ENCODE measurements around the gene TRABD.

Gene TRABD

GRCh38 chr22:50220603-50221409, 35.1 kb downstream of the TRABD start:
- DNase-seq, result no peak

GRCh38 chr22:50221410-50222300, 35.9 kb downstream of the TRABD start:
- no peak for DNase-seq

GRCh38 chr22:50222508-50222907, 36.8 kb downstream of the TRABD start:
- no peak for DNase-seq

- no peak for DNase-seq
Observed at GRCh38 chr22:50224071-50224470, 38.4 kb downstream of the TRABD start.

GRCh38 chr22:50225200-50225969, 39.7 kb downstream of the TRABD start:
- no peak for DNase-seq

- DNase-seq, result no peak
Observed at GRCh38 chr22:50226063-50226874, 40.6 kb downstream of the TRABD start.

- DNase-seq, result no peak
Observed at GRCh38 chr22:50226875-50227165, 41.1 kb downstream of the TRABD start.

GRCh38 chr22:50227579-50228215, 42.0 kb downstream of the TRABD start:
- DNase-seq, result no peak

- no peak for DNase-seq
Observed at GRCh38 chr22:50228366-50228765, 42.7 kb downstream of the TRABD start.

- DNase-seq, result no peak
Observed at GRCh38 chr22:50229370-50229769, 43.7 kb downstream of the TRABD start.

GRCh38 chr22:50232481-50233151, 46.9 kb downstream of the TRABD start:
- DNase-seq, result no peak

- no peak for DNase-seq
Observed at GRCh38 chr22:50233223-50233622, 47.5 kb downstream of the TRABD start.

GRCh38 chr22:50236731-50237409, 51.2 kb downstream of the TRABD start:
- no peak for DNase-seq

GRCh38 chr22:50238755-50239154, 53.0 kb downstream of the TRABD start:
- no peak for DNase-seq

- DNase-seq, result no peak
Observed at GRCh38 chr22:50242406-50242949, 56.8 kb downstream of the TRABD start.

GRCh38 chr22:50243685-50244419, 58.1 kb downstream of the TRABD start:
- DNase-seq, result peak; percentile 70

- peak; percentile 97 for DNase-seq
Observed at GRCh38 chr22:50244420-50245213, 58.9 kb downstream of the TRABD start, which contains the start of gene TUBGCP6. Gene TUBGCP6, minus strand, starts transcription at chr22:50245023. Its CDS starts 564 bp downstream, at chr22:50244459.

GRCh38 chr22:50245214-50246072, 59.7 kb downstream of the TRABD start:
- DNase-seq, result no peak

All from activated CD8-positive, alpha-beta memory T cell treated with anti-CD3 and anti-CD28 coated beads for 24 hours (primary cell).